ENCODE measurements around the gene RAB13.
"Not testable (repeated sequence)": the region's sequence is repeated elsewhere in the genome, so short reads cannot be mapped to it uniquely, and the experiment has no call there.

Gene RAB13

GRCh38 chr1:153985941-153986761 is at the start of gene RAB13:
Gene RAB13, minus strand, starts transcription at chr1:153986339. Its CDS starts 103 bp downstream, at chr1:153986236.
- peak in 1 of 2 experiments; percentile 78 for DNase-seq

GRCh38 chr1:154033697-154034096 is 47.6 kb upstream of the RAB13 start:
- not testable (repeated sequence) for DNase-seq

- no peak for DNase-seq
These were observed 33.8 kb upstream of the RAB13 start for GRCh38 chr1:154019940-154020339.

GRCh38 chr1:154019269-154019668 is 33.1 kb upstream of the RAB13 start:
- no peak for DNase-seq

GRCh38 chr1:154014154-154014907 is 28.2 kb upstream of the RAB13 start:
- DNase-seq, result no peak

GRCh38 chr1:154012543-154012942 is 26.4 kb upstream of the RAB13 start:
- DNase-seq, result not testable (repeated sequence)

- no peak for DNase-seq
These were observed 26.0 kb upstream of the RAB13 start for GRCh38 chr1:154012129-154012528.

GRCh38 chr1:154006136-154006535 is 20.0 kb upstream of the RAB13 start:
- no peak for DNase-seq

- DNase-seq, result no peak
These were observed 14.3 kb upstream of the RAB13 start for GRCh38 chr1:154000420-154000819.

GRCh38 chr1:153996882-153997281 is 10.7 kb upstream of the RAB13 start:
- DNase-seq, result not testable (repeated sequence)

- no peak for DNase-seq
These were observed 9.5 kb upstream of the RAB13 start for GRCh38 chr1:153995640-153996039.

- no peak for DNase-seq
These were observed 9.1 kb upstream of the RAB13 start for GRCh38 chr1:153995202-153995601.

GRCh38 chr1:153991806-153992205 is 5.7 kb upstream of the RAB13 start:
- DNase-seq, result no peak

- no peak for DNase-seq
These were observed 5.1 kb upstream of the RAB13 start for GRCh38 chr1:153991151-153991630.

- DNase-seq, result peak; percentile 84 to 94
These were observed 4.5 kb upstream of the RAB13 start, which contains the start of gene RPS27 for GRCh38 chr1:153990468-153991150. Gene RPS27, plus strand, starts transcription at chr1:153990762. Its CDS starts 35 bp downstream, at chr1:153990797.

GRCh38 chr1:153987621-153988020 is 1.5 kb upstream of the RAB13 start:
- no peak for DNase-seq

- DNase-seq, result no peak
These were observed 712 bp downstream of the RAB13 start for GRCh38 chr1:153985341-153985912.

- DNase-seq, result no peak
These were observed 1.8 kb downstream of the RAB13 start for GRCh38 chr1:153984123-153984894.

GRCh38 chr1:153981735-153982134 is 4.4 kb downstream of the RAB13 start:
- not testable (repeated sequence) for DNase-seq

GRCh38 chr1:153979091-153979490 is 7.0 kb downstream of the RAB13 start:
- not testable (repeated sequence) for DNase-seq

GRCh38 chr1:153978274-153978909 is 7.7 kb downstream of the RAB13 start:
- no peak for DNase-seq

Measured in SW 1271 (cell line).